ENCODE data around the gene COPS4. TPM values are rescaled to one million over a fixed set of nuclear protein-coding genes. Genes with fewer than 3 reads are reported as not detected.

The COPS4 gene
- total RNA-seq, 1 experiment from 2014 or later = 28.6 TPM

DNA sequence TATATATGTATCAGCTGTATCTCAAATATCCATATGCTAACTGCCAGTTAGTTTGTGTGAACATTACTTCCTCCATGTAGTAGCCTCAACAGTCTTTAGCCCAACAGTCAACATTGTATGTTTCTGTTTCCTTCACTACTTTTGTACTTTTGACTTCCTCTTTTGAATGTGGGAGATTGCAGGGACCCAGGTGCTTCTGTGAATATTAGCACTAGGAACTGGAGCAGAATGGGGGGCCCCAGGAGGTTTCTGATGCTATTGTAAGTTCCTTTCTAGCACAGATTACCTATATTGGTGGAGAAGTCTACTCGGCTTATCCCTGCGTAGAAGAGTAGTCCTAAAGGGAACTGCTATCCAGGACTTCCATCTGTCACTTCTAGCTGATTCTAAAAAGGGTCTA is 77.2 kb downstream of the COPS4 start:
- Histone ChIP-seq H3K36me3 (ENCODE audit: control insufficient read depth in 1 of 2, insufficient read depth in 2 of 2, low read length in 2 of 2) (no peaks in the 10 kb centered on the region), H4K20me1 (ENCODE audit: insufficient read depth) (no peaks in the 10 kb centered on the region), H3K9me2 (ENCODE audit: insufficient read depth) (no peaks in the 10 kb centered on the region), H3K79me2 (ENCODE audit: insufficient read depth, low read length) (no peaks in the 10 kb centered on the region), H3K9me3 (ENCODE audit: control insufficient read depth in 1 of 2, insufficient read depth in 1 of 2, low read depth in 1 of 2, low read length in 2 of 2) (no peaks in the 10 kb centered on the region), H3K4me1 (ENCODE audit: control insufficient read depth in 1 of 2, insufficient read depth in 2 of 2, low read length in 2 of 2) (peaks cover 7 to 21% of the 10 kb centered on the region in 2 experiments; a peak in 3 of 4 replicates), H3K4me3 (replicated peaks in 1 of 2; ENCODE audit: low read depth in 1 of 2, low read length in 2 of 2) (no peak overlapping the region), H3K4me2 (ENCODE audit: low read length) (no peak overlapping the region), H3K27me3 (ENCODE audit: insufficient read depth, low read length) (no peaks in the 10 kb centered on the region), H3K9ac (ENCODE audit: low read length) (no peak overlapping the region), H2AFZ (ENCODE audit: low read depth, low read length, poor library complexity, severe bottlenecking) (peak overlapping the region; percentile 29), H3K27ac (ENCODE audit: low read depth, low read length) (no peak overlapping the region)
- TF ChIP-seq SIN3A (IDR thresholded peaks at IDR 0.05; ENCODE audit: low read depth) (no peak), FOSL1 (IDR thresholded peaks at IDR 0.05; ENCODE audit: low read depth) (no peak), CEBPB (IDR thresholded peaks at IDR 0.05; ENCODE audit: low read depth) (no peak), ELF1 (IDR thresholded peaks at IDR 0.05; ENCODE audit: borderline replicate concordance, low read depth) (no peak), ZBTB33 (IDR thresholded peaks at IDR 0.05; ENCODE audit: extremely low read depth, insufficient replicate concordance, low read length) (no peak), POLR2AphosphoS5 (IDR thresholded peaks at IDR 0.05; ENCODE audit: low read depth, low read length) (no peak)
- TF ChIP-seq, protein P1, sequence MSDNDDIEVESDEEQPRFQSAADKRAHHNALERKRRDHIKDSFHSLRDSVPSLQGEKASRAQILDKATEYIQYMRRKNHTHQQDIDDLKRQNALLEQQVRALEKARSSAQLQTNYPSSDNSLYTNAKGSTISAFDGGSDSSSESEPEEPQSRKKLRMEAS (IDR thresholded peaks at IDR 0.05) = no peak
- no peak for ATAC-seq
- ChIA-PET RAD21 (ENCODE audit: low non-redundant PET in 1 of 2, low total read pairs in 2 of 2, uncharacterized antibody in 2 of 2, unreplicated experiment in 2 of 2) (no interaction called here), CTCF (interaction anchor here (0.6 kb wide), 1 partner anchor 132 kb away, joined by 3 read pairs; no protein-coding TSS in a partner anchor), POLR2A (no interaction called here)
- intact Hi-C loops (cut with micrococcal nuclease) = no loop called here
- BruUV-seq (replicated peaks) = no TSS peak
- no peak for DNase-seq (ENCODE audit: low read depth, low spot score)
